H1 (cell line): ENCODE data around the gene PDGFD. TPM values are rescaled to one million over a fixed set of nuclear protein-coding genes. Genes with fewer than 3 reads are reported as not detected.

ENCODE experiments used
- CTCF ChIA-PET: fragments of 300-600 bp; sonication (Branson Sonifier 250); formaldehyde crosslinking; loops from one replicate; lab custom pipeline; 2021; ENCODE audit not compliant: partially characterized antibody; lab: Charles Lee
- POLR2A ChIA-PET: fragments of 300-600 bp; sonication (Branson Sonifier 250); formaldehyde crosslinking; loops from one replicate; lab custom pipeline; 2021; ENCODE audit warnings: inconsistent platforms; ENCODE audit not compliant: partially characterized antibody; lab: Charles Lee
- DNase-seq, 2 experiments: peaks; one replicate each; pipeline versions ENCODE4 v3.0.0 to v3.0.0-alpha.2; 2010 to 2022; ENCODE audit warnings: low spot score in 2 of 2, low read depth in 1 of 2, mixed read lengths in 1 of 2
- FAIRE-seq: peaks from 2 replicates; lab custom pipeline; 2011; peaks lifted over from hg19 to GRCh38; lab: Jason Lieb, UNC
- H2AFZ ChIP-seq: 2 replicates; pipeline ENCODE4 v1.8.1; 2012; ENCODE audit warnings: low read length, inconsistent platforms
- H2AK5ac ChIP-seq: 2 replicates; pipeline ENCODE4 v1.6.1; 2013; ENCODE audit warnings: low read depth, low read length
- H2BK120ac ChIP-seq: replicated peaks from 2 replicates; pipeline ENCODE3; 2013; ENCODE audit warnings: low read depth, low read length, inconsistent platforms
- H2BK12ac ChIP-seq: 2 replicates; pipeline ENCODE4 v1.6.1; 2013; ENCODE audit warnings: low read depth, low read length
- H2BK15ac ChIP-seq: 2 replicates; pipeline ENCODE4 v1.6.1; 2013; ENCODE audit warnings: low read length
- H2BK20ac ChIP-seq: 2 replicates; pipeline ENCODE4 v1.6.1; 2013; ENCODE audit warnings: low read length
- H2BK5ac ChIP-seq: 2 replicates; pipeline ENCODE4 v1.6.1; 2013; ENCODE audit warnings: low read depth, low read length
- H3K14ac ChIP-seq: 2 replicates; pipeline ENCODE4 v1.6.1; 2013; ENCODE audit warnings: inconsistent platforms; ENCODE audit not compliant: insufficient read length
- H3K18ac ChIP-seq: 2 replicates; pipeline ENCODE4 v1.6.1; 2013; ENCODE audit warnings: low read length; ENCODE audit errors: extremely low read depth
- H3K23ac ChIP-seq: 2 replicates; pipeline ENCODE4 v1.6.1; 2013; ENCODE audit warnings: inconsistent platforms; ENCODE audit not compliant: insufficient read length
- H3K23me2 ChIP-seq: 2 replicates; pipeline ENCODE4 v1.6.1; 2013; ENCODE audit warnings: low read depth, low read length
- H3K27ac ChIP-seq: 2 replicates; pipeline ENCODE4 v1.6.1; 2011; ENCODE audit warnings: low read depth, low read length, inconsistent platforms
- H3K27me3 ChIP-seq, 4 experiments: replicated peaks in 1 of 4; 1 replicate in 1 of 4; 2 replicates in 3 of 4; pipeline versions ENCODE4 v1.6.1 to v1.8.1; 2011 to 2013; ENCODE audit warnings: low read length in 3 of 4, mild to moderate bottlenecking in 3 of 4, inconsistent platforms in 2 of 4, mixed read lengths in 2 of 4, moderate library complexity in 1 of 4; ENCODE audit not compliant: control insufficient read depth in 3 of 4, insufficient read depth in 3 of 4; ENCODE audit errors: extremely low read depth in 1 of 4
- H3K36me3 ChIP-seq, 4 experiments: 2 replicates each; pipeline versions ENCODE4 v1.6.1 to v1.8.1; 2011 to 2013; ENCODE audit warnings: mild to moderate bottlenecking in 4 of 4, low read length in 3 of 4, moderate library complexity in 2 of 4, control low read depth in 1 of 4, inconsistent platforms in 1 of 4; ENCODE audit not compliant: insufficient read depth in 4 of 4, control insufficient read depth in 2 of 4
- H3K4ac ChIP-seq: replicated peaks from 2 replicates; pipeline ENCODE3; 2013; ENCODE audit warnings: low read length, low read depth, mixed read lengths, inconsistent platforms; ENCODE audit not compliant: insufficient read length
- H3K4me1 ChIP-seq, 4 experiments: replicated peaks in 1 of 4; 1 replicate in 1 of 4; 2 replicates in 3 of 4; pipeline versions ENCODE4 v1.6.1 to v1.8.1; 2011 to 2013; ENCODE audit warnings: low read length in 3 of 4, inconsistent platforms in 2 of 4, mixed read lengths in 1 of 4; ENCODE audit not compliant: insufficient read depth in 4 of 4, control insufficient read depth in 3 of 4
- H3K4me2 ChIP-seq, 2 experiments: 2 replicates each; pipeline versions ENCODE4 v1.6.1 to v1.8.1; 2011 to 2013; ENCODE audit warnings: low read depth in 2 of 2, low read length in 2 of 2, control low read depth in 1 of 2, inconsistent platforms in 1 of 2, mild to moderate bottlenecking in 1 of 2; ENCODE audit not compliant: insufficient read depth in 1 of 2
- H3K4me3 ChIP-seq, 4 experiments: fragments of 200-600, 300-600 bp in 1 of 4; sonication (generic), shearing (Covaris generic), sonication (Bioruptor Twin) in 1 of 4; 2 replicates each; pipeline versions ENCODE4 v1.5.1 to v1.8.1; 2011 to 2016; ENCODE audit warnings: low read length in 4 of 4, low read depth in 3 of 4, control low read depth in 2 of 4, inconsistent platforms in 2 of 4, mild to moderate bottlenecking in 2 of 4, mixed read lengths in 1 of 4, moderate library complexity in 1 of 4; ENCODE audit not compliant: insufficient read depth in 2 of 4; ENCODE audit errors: extremely low read depth in 1 of 4
- H3K56ac ChIP-seq: replicated peaks from 2 replicates; pipeline ENCODE3; 2013; ENCODE audit warnings: low read depth, mild to moderate bottlenecking, mixed read lengths, low read length, inconsistent platforms; ENCODE audit not compliant: insufficient read length
- H3K79me1 ChIP-seq: 2 replicates; pipeline ENCODE4 v1.6.1; 2013; ENCODE audit warnings: low read depth, low read length, control low read depth
- H3K79me2 ChIP-seq, 2 experiments: 2 replicates each; pipeline versions ENCODE4 v1.6.1 to v1.8.1; 2012 to 2013; ENCODE audit warnings: low read length in 2 of 2, mild to moderate bottlenecking in 2 of 2, inconsistent platforms in 1 of 2; ENCODE audit not compliant: insufficient read depth in 2 of 2, control insufficient read depth in 1 of 2
- H3K9ac ChIP-seq, 4 experiments: replicated peaks in 1 of 4; 1 replicate in 1 of 4; 2 replicates in 3 of 4; pipeline versions ENCODE4 v1.6.1 to v1.8.1; 2011 to 2013; ENCODE audit warnings: low read depth in 3 of 4, low read length in 3 of 4, control low read depth in 2 of 4, mild to moderate bottlenecking in 2 of 4, moderate library complexity in 2 of 4, inconsistent platforms in 1 of 4; ENCODE audit errors: extremely low read depth in 1 of 4
- H3K9me3 ChIP-seq, 2 experiments: 2 replicates each; pipeline versions ENCODE4 v1.6.1 to v1.8.1; 2012 to 2013; ENCODE audit warnings: mild to moderate bottlenecking in 2 of 2, moderate library complexity in 2 of 2, control low read depth in 1 of 2, inconsistent platforms in 1 of 2, low read depth in 1 of 2, low read length in 1 of 2, mixed read lengths in 1 of 2; ENCODE audit not compliant: insufficient read depth in 2 of 2
- H4K20me1 ChIP-seq, 2 experiments: replicated peaks in 1 of 2; 2 replicates each; pipeline versions ENCODE3 to v1.8.1; 2011 to 2013; ENCODE audit warnings: inconsistent platforms in 2 of 2, low read length in 2 of 2, mild to moderate bottlenecking in 1 of 2; ENCODE audit not compliant: insufficient read depth in 2 of 2, control insufficient read depth in 1 of 2
- H4K5ac ChIP-seq: 2 replicates; pipeline ENCODE4 v1.6.1; 2013; ENCODE audit warnings: low read length, low read depth, mixed read lengths, inconsistent platforms; ENCODE audit not compliant: insufficient read length
- H4K8ac ChIP-seq: 2 replicates; pipeline ENCODE4 v1.8.0; 2013; ENCODE audit warnings: mild to moderate bottlenecking, moderate library complexity, low read length, inconsistent platforms; ENCODE audit not compliant: insufficient read depth; ENCODE audit errors: extremely low read depth
- H4K91ac ChIP-seq: replicated peaks from 2 replicates; pipeline ENCODE3; 2013; ENCODE audit warnings: low read length, mixed read lengths, inconsistent platforms; ENCODE audit not compliant: insufficient read length
- BRCA1 ChIP-seq: IDR thresholded peaks from 2 replicates; pipeline ENCODE4 v1.6.1; 2012; ENCODE audit warnings: low read depth, low read length, improper control_type of control experiment
- CTBP2 ChIP-seq: IDR thresholded peaks from 2 replicates; pipeline ENCODE4 v1.7.0; 2011; ENCODE audit warnings: borderline replicate concordance, mild to moderate bottlenecking, moderate library complexity, mixed read lengths, low read length; ENCODE audit not compliant: insufficient read depth, insufficient read length
- EZH2 ChIP-seq: fragments of 200-600 bp; sonication (generic); IDR thresholded peaks from 2 replicates; pipeline ENCODE4 v1.7.1; 2012; ENCODE audit warnings: low read depth, mild to moderate bottlenecking, moderate library complexity, low read length, inconsistent platforms; ENCODE audit not compliant: severe bottlenecking
- HDAC6 ChIP-seq: IDR thresholded peaks from one replicate; pipeline ENCODE4 v1.7.1; 2012; ENCODE audit warnings: low read depth, mild to moderate bottlenecking, inconsistent platforms, low read length, moderate library complexity
- KDM1A ChIP-seq: fragments of 200-600, 300-600 bp; sonication (generic); IDR thresholded peaks from 2 replicates; pipeline ENCODE4 v1.7.1; 2016; ENCODE audit warnings: mild to moderate bottlenecking, low read length, borderline replicate concordance
- KDM4A ChIP-seq: IDR thresholded peaks from one replicate; pipeline ENCODE4 v1.7.1; 2012; ENCODE audit warnings: low read depth, mild to moderate bottlenecking, moderate library complexity, low read length, inconsistent platforms; ENCODE audit not compliant: severe bottlenecking
- MAFK ChIP-seq: IDR thresholded peaks from 2 replicates; pipeline ENCODE4 v1.6.1; 2012; ENCODE audit warnings: low read depth, mild to moderate bottlenecking, improper control_type of control experiment, low read length
- NRF1 ChIP-seq: IDR thresholded peaks from 2 replicates; pipeline ENCODE4 v1.6.1; 2011; ENCODE audit warnings: mild to moderate bottlenecking, low read depth, low read length, improper control_type of control experiment
- POLR2AphosphoS5 ChIP-seq: IDR thresholded peaks from 2 replicates; pipeline ENCODE4 v1.6.1; 2011; ENCODE audit warnings: low read depth, low read length
- RAD21 ChIP-seq, 2 experiments: IDR thresholded peaks in 1 of 2; conservative IDR thresholded peaks in 1 of 2; 2 replicates each; pipeline ENCODE4 v1.6.1; 2011; ENCODE audit warnings: low read depth in 2 of 2, low read length in 2 of 2, improper control_type of control experiment in 1 of 2, inconsistent platforms in 1 of 2, mild to moderate bottlenecking in 1 of 2, moderate library complexity in 1 of 2
- RBBP5 ChIP-seq: IDR thresholded peaks from 2 replicates; pipeline ENCODE4 v1.7.1; 2012; ENCODE audit warnings: low read depth, mild to moderate bottlenecking, inconsistent platforms, low read length, moderate library complexity, borderline replicate concordance
- SIN3A ChIP-seq, 2 experiments: IDR thresholded peaks in 1 of 2; conservative IDR thresholded peaks in 1 of 2; 2 replicates each; pipeline ENCODE4 v1.6.1; 2011 to 2012; ENCODE audit warnings: low read length in 2 of 2, improper control_type of control experiment in 1 of 2, low read depth in 1 of 2, mild to moderate bottlenecking in 1 of 2
- SIRT6 ChIP-seq: IDR thresholded peaks from one replicate; pipeline ENCODE4 v1.7.1; 2012; ENCODE audit warnings: low read length, inconsistent platforms
- SP1 ChIP-seq: IDR thresholded peaks from 2 replicates; pipeline ENCODE4 v1.6.1; 2011; ENCODE audit warnings: low read depth, low read length
- SUZ12 ChIP-seq: fragments of 200-600 bp; sonication (generic); IDR thresholded peaks from 2 replicates; pipeline ENCODE4 v1.6.1; 2012; ENCODE audit warnings: mild to moderate bottlenecking, inconsistent platforms, low read length, moderate library complexity, mixed read lengths
- WGBS, 2 experiments: shearing (Covaris generic) in 1 of 2; methylation state at CpG; one replicate each; pipeline versions ENCODE4 v1.1.6 to v1.1.7; 2013 to 2015; ENCODE audit warnings: low lambda C conversion rate in 2 of 2, mixed read lengths in 2 of 2, inconsistent platforms in 1 of 2, low coverage in 1 of 2, missing lambda C conversion rate in 1 of 2; ENCODE audit not compliant: insufficient replicate concordance in 2 of 2, insufficient coverage in 1 of 2, insufficient read length in 1 of 2; ENCODE audit errors: extremely low coverage in 1 of 2, missing lambda C conversion rate in 1 of 2; 5-methylcytosine and 5-hydroxymethylcytosine counted together
- polyA plus RNA-seq, 7 experiments: library from polyadenylated mRNA; depleted of rRNA in 3 of 7; stranded (reverse) in 5 of 7; unstranded in 2 of 7; fragments of >200 nt in 5 of 7; fragments of 200-250 nt in 2 of 7; gene quantifications; 1 replicate in 5 of 7; 2 replicates in 1 of 7; 4 replicates in 1 of 7; pipeline versions ENCODE4 v1.2.1 to v1.2.3, GENCODE V29; 2011 to 2013; ENCODE audit warnings: missing spikeins in 2 of 7, mixed read lengths in 2 of 7
- total RNA-seq: library from RNA; stranded (reverse); fragmentation: NEBNext Ultra II Directional; extraction: Animal tissue kit (Norgen Biotek cat#: 25700); gene quantifications from 2 replicates; pipeline ENCODE4 v1.2.1, GENCODE V29; 2021

PDGFD gene
- total and polyA plus RNA-seq, 2 of the 8 experiments (the other 6 are each of a cell fraction or from before 2014, with no cell fraction given) = 1.1 to 3.9 TPM

GRCh38 chr11:104058680-104059079 is 105.3 kb downstream of the PDGFD start:
- Histone ChIP-seq H2BK5ac (no peak overlapping the region), H3K56ac (no peak overlapping the region), H3K27me3 (no peaks in the 10 kb centered on the region), H2BK15ac (no peak overlapping the region), H4K8ac (no peak overlapping the region), H3K4me2 (no peak overlapping the region), H3K4me3 (no peak overlapping the region), H2AK5ac (no peak overlapping the region), H3K79me1 (no peaks in the 10 kb centered on the region), H3K9ac (no peak overlapping the region), H3K4me1 (0 out of 7 replicates have a peak, but pooled peaks cover 0 to 1% (median 0%) of the 10 kb centered on the region in 4 experiments), H2BK20ac (no peak overlapping the region), H4K20me1 (no peaks in the 10 kb centered on the region), H2BK12ac (no peak overlapping the region), H4K91ac (no peak overlapping the region), H3K9me3 (no peaks in the 10 kb centered on the region), H4K5ac (no peak overlapping the region), H3K4ac (no peak overlapping the region), H3K14ac (no peak overlapping the region), H2BK120ac (no peak overlapping the region), H3K18ac (no peak overlapping the region), H3K23me2 (no peaks in the 10 kb centered on the region), H3K79me2 (no peaks in the 10 kb centered on the region), H3K27ac (no peak overlapping the region), H2AFZ (no peak overlapping the region), H3K36me3 (no peaks in the 10 kb centered on the region), H3K23ac (no peak overlapping the region)
- ChIA-PET CTCF (no interaction called here), POLR2A (no interaction called here)
- FAIRE-seq = no peak
- WGBS, 2 experiments = 92% methylated on average over 4 of the region's 4 CpGs; no CpG with 5 or more reads in 1 of the 2 experiments
- no peak for DNase-seq
- TF ChIP-seq POLR2AphosphoS5 = no peak
- no peak for TF ChIP-seq RBBP5
- TF ChIP-seq SIRT6 = no peak
- TF ChIP-seq KDM1A = no peak
- TF ChIP-seq SP1 = no peak
- TF ChIP-seq KDM4A = no peak
- no peak for TF ChIP-seq MAFK
- TF ChIP-seq NRF1 = no peak
- TF ChIP-seq HDAC6 = no peak
- TF ChIP-seq SIN3A (conservative IDR thresholded peaks at IDR 0.05 in 1 of 2, IDR thresholded peaks at IDR 0.05 in 1 of 2; ENCODE audit: low read depth in 1 of 2, low read length in 2 of 2) = no peak
- TF ChIP-seq SUZ12 = no peak
- TF ChIP-seq EZH2 = no peak
- no peak for TF ChIP-seq BRCA1
- TF ChIP-seq RAD21 (IDR thresholded peaks at IDR 0.05 in 1 of 2, conservative IDR thresholded peaks at IDR 0.05 in 1 of 2; ENCODE audit: low read depth in 2 of 2, low read length in 2 of 2) = no peak
- no peak for TF ChIP-seq CTBP2
